ENCODE data around the gene CCDC175. TPM values are rescaled to one million over a fixed set of nuclear protein-coding genes. Genes with fewer than 3 reads are reported as not detected.

Gene CCDC175
- total and polyA plus RNA-seq, 8 donors, result not detected

- Histone ChIP-seq H3K36me3 (no peaks in the 10 kb centered on the region), H3K9me3 (no peaks in the 10 kb centered on the region), H3K27me3 (no peaks in the 10 kb centered on the region), H3K4me3 (no peak overlapping the region), H3K4me1 (no peaks in the 10 kb centered on the region), H3K27ac (no peak overlapping the region)
- WGBS, 5 donors, result 59 to 80% (median 75%) methylated on average over 7 of the region's 7 CpGs
- no peak for DNase-seq
- intact Hi-C loops (cut with DNase I; ENCODE audit: low total_unique reads), result no loop called here
- TF ChIP-seq POLR2A (IDR thresholded peaks at IDR 0.05), result no peak
- TF ChIP-seq CTCF (IDR thresholded peaks at IDR 0.05), result no peak
These were observed 42.1 kb downstream of the CCDC175 start for GRCh38 chr14:59534361-59534987.

- DNase-seq, result no peak
- TF ChIP-seq EP300 (IDR thresholded peaks at IDR 0.05) (no peak), POLR2AphosphoS5 (IDR thresholded peaks at IDR 0.05) (no peak), POLR2A (IDR thresholded peaks at IDR 0.05) (no peak), CTCF (IDR thresholded peaks at IDR 0.05) (no peak)
- WGBS, 5 donors, result 75 to 100% (median 90%) methylated on average over 1 of the region's 1 CpG
- Histone ChIP-seq H3K4me3 (no peak overlapping the region), H3K27me3 (no peaks in the 10 kb centered on the region), H3K27ac (no peak overlapping the region), H3K4me1 (no peaks in the 10 kb centered on the region), H3K36me3 (no peaks in the 10 kb centered on the region), H3K9me3 (no peaks in the 10 kb centered on the region)
- intact Hi-C loops (cut with DNase I; ENCODE audit: low total_unique reads), result no loop called here
These were observed 44.2 kb downstream of the CCDC175 start for GRCh38 chr14:59532419-59532818.

- H3K27me3 ChIP-seq, result no peaks in the 10 kb centered on the region
- intact Hi-C loops (cut with DNase I; ENCODE audit: low total_unique reads), result no loop called here
- TF ChIP-seq POLR2AphosphoS5 (IDR thresholded peaks at IDR 0.05) (no peak), EP300 (IDR thresholded peaks at IDR 0.05) (no peak), POLR2A (IDR thresholded peaks at IDR 0.05) (no peak), CTCF (IDR thresholded peaks at IDR 0.05) (no peak)
- H3K36me3 ChIP-seq, result no peaks in the 10 kb centered on the region
- H3K4me3 ChIP-seq, result no peak overlapping the region
- no peaks in the 10 kb centered on the region for H3K9me3 ChIP-seq
- DNase-seq, result no peak
- no peaks in the 10 kb centered on the region for H3K4me1 ChIP-seq
- H3K27ac ChIP-seq, result no peak overlapping the region
These were observed 46.3 kb downstream of the CCDC175 start for GRCh38 chr14:59530349-59530748.

GRCh38 chr14:59529189-59529588 lies 47.4 kb downstream of the CCDC175 start:
- WGBS, 5 donors, result 76 to 84% (median 80%) methylated on average over 2 of the region's 2 CpGs
- H3K36me3 ChIP-seq, result no peaks in the 10 kb centered on the region
- no peak for DNase-seq
- H3K9me3 ChIP-seq, result no peaks in the 10 kb centered on the region
- no peak for TF ChIP-seq POLR2AphosphoS5 (IDR thresholded peaks at IDR 0.05)
- TF ChIP-seq EP300 (IDR thresholded peaks at IDR 0.05), result no peak
- no peak for TF ChIP-seq POLR2A (IDR thresholded peaks at IDR 0.05)
- H3K27me3 ChIP-seq, result no peaks in the 10 kb centered on the region
- no peak overlapping the region for H3K27ac ChIP-seq
- no peak overlapping the region for H3K4me3 ChIP-seq
- intact Hi-C loops (cut with DNase I; ENCODE audit: low total_unique reads), result no loop called here
- H3K4me1 ChIP-seq, result no peaks in the 10 kb centered on the region

- Histone ChIP-seq H3K27me3 (no peaks in the 10 kb centered on the region), H3K36me3 (no peaks in the 10 kb centered on the region), H3K4me3 (no peak overlapping the region), H3K9me3 (no peaks in the 10 kb centered on the region), H3K4me1 (no peaks in the 10 kb centered on the region), H3K27ac (no peak overlapping the region)
- no peak for DNase-seq
- intact Hi-C loops (cut with DNase I; ENCODE audit: low total_unique reads), result no loop called here
- TF ChIP-seq POLR2A (IDR thresholded peaks at IDR 0.05) (no peak), EP300 (IDR thresholded peaks at IDR 0.05) (no peak), CTCF (IDR thresholded peaks at IDR 0.05) (no peak), POLR2AphosphoS5 (IDR thresholded peaks at IDR 0.05) (no peak)
- WGBS, 5 donors, result 79 to 87% (median 85%) methylated on average over 3 of the region's 3 CpGs
These were observed 56.4 kb downstream of the CCDC175 start for GRCh38 chr14:59520224-59520623.
